Measurements from ENCODE around the gene IFI27. TPM values are rescaled to one million over a fixed set of nuclear protein-coding genes. Genes with fewer than 3 reads are reported as not detected.

IFI27 gene
- total RNA-seq, 4 donors from 2014 or later = 118 to 502 (median 368) TPM

DNA sequence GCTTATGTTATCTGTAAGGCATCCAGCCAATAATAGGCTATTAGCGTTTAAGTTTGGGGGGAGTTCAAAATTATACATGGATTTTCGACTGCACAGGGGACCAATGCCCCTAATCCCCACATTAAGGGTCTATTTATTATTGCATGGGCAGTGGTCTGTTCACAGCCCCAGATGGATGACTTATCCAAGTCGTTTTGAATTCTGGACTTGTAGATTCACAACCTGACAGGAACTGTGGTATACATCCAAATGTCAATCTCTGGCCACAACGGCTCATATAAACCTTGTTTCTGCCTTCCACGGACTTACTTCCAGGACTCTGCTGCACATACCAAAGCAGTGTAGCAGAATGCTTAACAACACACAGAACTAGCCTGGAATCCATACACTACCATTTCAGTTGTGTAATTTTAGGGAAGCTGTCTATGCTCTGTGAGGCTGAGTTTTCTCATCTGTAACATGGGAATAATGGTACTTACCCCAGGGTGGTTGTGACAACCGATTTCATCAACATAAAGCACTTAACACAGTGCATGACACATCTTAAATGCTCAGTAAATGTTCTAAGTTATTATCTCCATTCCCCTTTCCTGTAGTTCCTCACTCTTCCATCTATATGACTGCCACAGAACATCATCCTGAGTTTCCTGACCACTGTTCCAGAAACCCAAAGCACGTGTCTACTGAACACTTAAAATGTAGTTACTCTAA, 33.3 kb upstream of the IFI27 start:
- TF ChIP-seq, protein P1, sequence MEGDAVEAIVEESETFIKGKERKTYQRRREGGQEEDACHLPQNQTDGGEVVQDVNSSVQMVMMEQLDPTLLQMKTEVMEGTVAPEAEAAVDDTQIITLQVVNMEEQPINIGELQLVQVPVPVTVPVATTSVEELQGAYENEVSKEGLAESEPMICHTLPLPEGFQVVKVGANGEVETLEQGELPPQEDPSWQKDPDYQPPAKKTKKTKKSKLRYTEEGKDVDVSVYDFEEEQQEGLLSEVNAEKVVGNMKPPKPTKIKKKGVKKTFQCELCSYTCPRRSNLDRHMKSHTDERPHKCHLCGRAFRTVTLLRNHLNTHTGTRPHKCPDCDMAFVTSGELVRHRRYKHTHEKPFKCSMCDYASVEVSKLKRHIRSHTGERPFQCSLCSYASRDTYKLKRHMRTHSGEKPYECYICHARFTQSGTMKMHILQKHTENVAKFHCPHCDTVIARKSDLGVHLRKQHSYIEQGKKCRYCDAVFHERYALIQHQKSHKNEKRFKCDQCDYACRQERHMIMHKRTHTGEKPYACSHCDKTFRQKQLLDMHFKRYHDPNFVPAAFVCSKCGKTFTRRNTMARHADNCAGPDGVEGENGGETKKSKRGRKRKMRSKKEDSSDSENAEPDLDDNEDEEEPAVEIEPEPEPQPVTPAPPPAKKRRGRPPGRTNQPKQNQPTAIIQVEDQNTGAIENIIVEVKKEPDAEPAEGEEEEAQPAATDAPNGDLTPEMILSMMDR (IDR thresholded peaks at IDR 0.05) = no peak
- TF ChIP-seq POLR2A (IDR thresholded peaks at IDR 0.05) (no peak), EP300 (IDR thresholded peaks at IDR 0.05) (no peak)
- peaks cover 0 to 58% (median 36%) of the 10 kb centered on the region in 4 donors for H3K4me1 ChIP-seq
- H3K9me3 ChIP-seq = peaks cover 0 to 27% (median 7%) of the 10 kb centered on the region in 4 donors
- H3K36me3 ChIP-seq = peaks cover 0 to 45% (median 0%) of the 10 kb centered on the region in 3 donors
- peak overlapping the region in 2 of 4 donors; percentile 16 to 88 for H3K4me3 ChIP-seq
- H3K27ac ChIP-seq = no peak overlapping the region
- DNase-seq (ENCODE audit: low spot score in 2 of 2) = no peak
- WGBS, 2 donors = 85 to 86% methylated on average over 7 of the region's 7 CpGs
- no peaks in the 10 kb centered on the region for H3K27me3 ChIP-seq

DNA sequence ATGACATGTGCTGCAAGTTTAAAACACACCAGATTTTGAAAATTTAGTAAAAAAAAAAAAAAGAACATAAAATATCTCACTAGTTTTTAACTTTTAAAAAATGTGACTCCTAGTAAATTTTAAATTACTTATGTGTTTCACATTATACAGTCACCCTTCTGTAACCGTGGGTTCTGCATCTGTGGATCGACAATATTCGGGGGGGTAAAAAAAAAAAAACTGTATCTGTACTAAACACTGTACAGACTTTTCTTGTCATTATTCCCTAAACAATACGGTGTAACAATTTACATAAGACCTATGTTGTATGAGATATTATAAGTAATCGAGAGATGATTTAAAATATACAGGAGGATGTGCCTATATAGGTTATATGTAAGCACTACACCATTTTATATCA, 32.7 kb upstream of the IFI27 start:
- WGBS, 2 donors = 83 to 92% methylated on average over 5 of the region's 5 CpGs
- H3K36me3 ChIP-seq = peaks cover 0 to 42% (median 0%) of the 10 kb centered on the region in 3 donors
- no peak for DNase-seq (ENCODE audit: low spot score in 2 of 2)
- H3K27me3 ChIP-seq = no peaks in the 10 kb centered on the region
- no peak for TF ChIP-seq EP300 (IDR thresholded peaks at IDR 0.05)
- TF ChIP-seq POLR2A (IDR thresholded peaks at IDR 0.05) = no peak
- TF ChIP-seq, protein P1 (IDR thresholded peaks at IDR 0.05) = no peak
- H3K4me3 ChIP-seq = peak overlapping the region in 3 of 4 donors; percentile 14 to 88 (median 16)
- peaks cover 0 to 27% (median 7%) of the 10 kb centered on the region in 4 donors for H3K9me3 ChIP-seq
- H3K4me1 ChIP-seq = peaks cover 0 to 60% (median 36%) of the 10 kb centered on the region in 4 donors
- no peak overlapping the region for H3K27ac ChIP-seq

DNA sequence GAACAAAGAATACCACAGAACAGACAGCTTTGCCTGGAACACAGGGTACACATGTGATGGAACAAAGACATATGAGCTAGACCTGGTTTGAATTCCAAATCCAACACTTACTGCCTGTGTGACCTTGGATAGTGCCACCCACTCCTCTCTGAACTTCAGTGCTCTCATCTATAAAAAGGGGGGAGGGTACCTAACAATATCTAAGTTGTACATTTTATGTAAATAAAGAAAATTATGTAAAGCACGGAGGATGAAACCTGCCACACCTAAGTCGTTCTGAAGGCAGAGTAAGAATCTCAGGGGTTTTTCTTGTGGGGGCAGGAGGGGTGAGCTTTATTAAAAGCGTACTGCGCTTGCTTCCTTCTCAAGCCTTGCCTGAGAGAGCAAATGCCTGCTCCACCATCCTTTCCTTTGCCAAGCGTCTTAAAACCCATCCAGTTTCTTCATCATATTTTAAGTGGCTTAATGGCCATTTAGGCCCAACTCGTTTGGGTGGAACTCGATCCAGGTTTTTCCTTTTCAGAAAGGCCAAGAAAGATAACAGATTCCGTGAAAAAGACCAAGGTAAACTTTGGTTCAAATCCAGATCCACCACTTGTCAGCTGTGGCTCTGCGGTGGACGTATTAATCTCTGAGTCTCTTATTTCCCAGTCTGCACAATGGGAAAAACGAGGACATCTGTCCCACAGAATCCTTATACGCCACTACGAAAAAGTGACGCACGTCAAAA, 30.5 kb upstream of the IFI27 start:
- no peak for DNase-seq (ENCODE audit: low spot score in 2 of 2)
- H3K27ac ChIP-seq = peak overlapping the region; percentile 76 to 98 (median 93)
- no peaks in the 10 kb centered on the region for H3K27me3 ChIP-seq
- H3K4me3 ChIP-seq = peak overlapping the region; percentile 76 to 98 (median 86)
- H3K9me3 ChIP-seq = peaks cover 0 to 12% (median 2%) of the 10 kb centered on the region in 4 donors
- peaks cover 0 to 33% (median 0%) of the 10 kb centered on the region in 3 donors for H3K36me3 ChIP-seq
- WGBS, 2 donors = 3% methylated on average over 15 of the region's 15 CpGs
- H3K4me1 ChIP-seq = peaks cover 0 to 60% (median 36%) of the 10 kb centered on the region in 4 donors
- TF ChIP-seq POLR2A (IDR thresholded peaks at IDR 0.05) (no peak), EP300 (IDR thresholded peaks at IDR 0.05) (no peak)
- TF ChIP-seq, protein P1 (IDR thresholded peaks at IDR 0.05) = no peak

DNA sequence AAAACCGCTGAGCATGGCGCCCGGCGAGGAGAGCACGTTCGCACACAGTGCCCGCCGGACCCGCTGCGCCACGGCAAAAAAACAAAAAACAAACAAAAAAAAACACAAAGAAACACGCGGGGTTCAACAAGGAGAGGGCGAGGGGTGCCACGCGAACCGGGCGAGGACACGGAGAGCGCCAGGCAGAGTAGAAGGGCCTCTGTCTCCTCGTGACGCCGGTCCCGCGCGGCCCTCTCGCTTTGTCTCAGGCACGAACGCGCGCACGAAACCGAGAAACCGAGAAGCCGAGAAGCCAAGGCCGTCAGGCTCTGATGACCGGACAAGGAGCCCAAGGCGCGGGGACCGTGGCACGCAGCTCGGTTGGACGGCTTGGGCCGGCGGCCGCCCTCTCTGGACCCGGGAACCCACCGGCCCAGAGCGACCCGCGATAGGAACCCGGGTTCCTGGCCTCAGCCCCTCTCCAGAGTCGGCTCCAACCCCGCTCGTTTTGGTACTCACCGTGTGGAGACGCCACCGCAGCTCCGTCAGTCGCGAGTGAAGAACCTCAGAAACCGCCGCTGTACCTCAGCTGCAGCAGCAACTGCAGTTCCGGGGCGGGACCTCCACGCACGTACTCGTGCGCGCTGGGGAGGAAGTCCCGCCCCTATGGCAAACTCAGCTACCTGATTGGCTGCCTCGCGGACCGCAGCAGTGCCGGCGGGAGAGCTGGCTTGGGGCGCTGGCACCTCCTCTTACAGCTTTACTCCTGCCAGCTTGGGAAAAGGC, 29.7 kb upstream of the IFI27 start, which contains the start of the genes DDX24 and IFI27L1:
DDX24 (minus strand) TSS at position 582 of the 765 bp plus-strand sequence. CDS start 1,460 bp downstream, outside the sequence.
IFI27L1 (plus strand) TSS at position 690 of the 765 bp plus-strand sequence. CDS start 15,628 bp downstream, outside the sequence.
- peaks cover 0 to 4% (median 0%) of the 10 kb centered on the region in 4 donors for H3K9me3 ChIP-seq
- WGBS, 2 donors = 1% methylated on average over 41 to 55 of the region's 77 CpGs
- peaks cover 0 to 53% (median 36%) of the 10 kb centered on the region in 4 donors for H3K4me1 ChIP-seq
- peak; percentile 84 to 97 for TF ChIP-seq POLR2A (IDR thresholded peaks at IDR 0.05)
- TF ChIP-seq EP300 (IDR thresholded peaks at IDR 0.05) = peak; percentile 43 to 98
- TF ChIP-seq, protein P1 (IDR thresholded peaks at IDR 0.05) = peak in 2 of 5 experiments; percentile 27 to 40
- H3K36me3 ChIP-seq = peaks cover 0 to 26% (median 0%) of the 10 kb centered on the region in 3 donors
- DNase-seq (ENCODE audit: low spot score in 2 of 2) = peak; percentile 92 to 94
- H3K27ac ChIP-seq = peak within 1 kb of the TSS; percentile 76 to 98 (median 93)
- peak within 1 kb of the TSS; percentile 76 to 98 (median 86) for H3K4me3 ChIP-seq
- H3K27me3 ChIP-seq = no peaks in the 10 kb centered on the region
